H1 (cell line): ENCODE results near the gene ARHGAP18. TPM values are rescaled to one million over a fixed set of nuclear protein-coding genes. Genes with fewer than 3 reads are reported as not detected.

Experiments used
- CTCF ChIA-PET: fragments of 300-600 bp; sonication (Branson Sonifier 250); formaldehyde crosslinking; loops from one replicate; lab custom pipeline; 2021; ENCODE audit not compliant: partially characterized antibody; lab: Charles Lee
- POLR2A ChIA-PET: fragments of 300-600 bp; sonication (Branson Sonifier 250); formaldehyde crosslinking; loops from one replicate; lab custom pipeline; 2021; ENCODE audit warnings: inconsistent platforms; ENCODE audit not compliant: partially characterized antibody; lab: Charles Lee
- DNase-seq, 2 experiments: peaks; one replicate each; pipeline versions ENCODE4 v3.0.0 to v3.0.0-alpha.2; 2010 to 2022; ENCODE audit warnings: low spot score in 2 of 2, low read depth in 1 of 2, mixed read lengths in 1 of 2
- FAIRE-seq: peaks from 2 replicates; lab custom pipeline; 2011; peaks lifted over from hg19 to GRCh38; lab: Jason Lieb, UNC
- H2AFZ ChIP-seq: 2 replicates; pipeline ENCODE4 v1.8.1; 2012; ENCODE audit warnings: low read length, inconsistent platforms
- H2AK5ac ChIP-seq: 2 replicates; pipeline ENCODE4 v1.6.1; 2013; ENCODE audit warnings: low read depth, low read length
- H2BK120ac ChIP-seq: replicated peaks from 2 replicates; pipeline ENCODE3; 2013; ENCODE audit warnings: low read depth, low read length, inconsistent platforms
- H2BK12ac ChIP-seq: 2 replicates; pipeline ENCODE4 v1.6.1; 2013; ENCODE audit warnings: low read depth, low read length
- H2BK15ac ChIP-seq: 2 replicates; pipeline ENCODE4 v1.6.1; 2013; ENCODE audit warnings: low read length
- H2BK20ac ChIP-seq: 2 replicates; pipeline ENCODE4 v1.6.1; 2013; ENCODE audit warnings: low read length
- H2BK5ac ChIP-seq: 2 replicates; pipeline ENCODE4 v1.6.1; 2013; ENCODE audit warnings: low read depth, low read length
- H3K14ac ChIP-seq: 2 replicates; pipeline ENCODE4 v1.6.1; 2013; ENCODE audit warnings: inconsistent platforms; ENCODE audit not compliant: insufficient read length
- H3K18ac ChIP-seq: 2 replicates; pipeline ENCODE4 v1.6.1; 2013; ENCODE audit warnings: low read length; ENCODE audit errors: extremely low read depth
- H3K23ac ChIP-seq: 2 replicates; pipeline ENCODE4 v1.6.1; 2013; ENCODE audit warnings: inconsistent platforms; ENCODE audit not compliant: insufficient read length
- H3K23me2 ChIP-seq: 2 replicates; pipeline ENCODE4 v1.6.1; 2013; ENCODE audit warnings: low read depth, low read length
- H3K27ac ChIP-seq: 2 replicates; pipeline ENCODE4 v1.6.1; 2011; ENCODE audit warnings: low read depth, low read length, inconsistent platforms
- H3K27me3 ChIP-seq, 4 experiments: replicated peaks in 1 of 4; 1 replicate in 1 of 4; 2 replicates in 3 of 4; pipeline versions ENCODE4 v1.6.1 to v1.8.1; 2011 to 2013; ENCODE audit warnings: low read length in 3 of 4, mild to moderate bottlenecking in 3 of 4, inconsistent platforms in 2 of 4, mixed read lengths in 2 of 4, moderate library complexity in 1 of 4; ENCODE audit not compliant: control insufficient read depth in 3 of 4, insufficient read depth in 3 of 4; ENCODE audit errors: extremely low read depth in 1 of 4
- H3K36me3 ChIP-seq, 4 experiments: 2 replicates each; pipeline versions ENCODE4 v1.6.1 to v1.8.1; 2011 to 2013; ENCODE audit warnings: mild to moderate bottlenecking in 4 of 4, low read length in 3 of 4, moderate library complexity in 2 of 4, control low read depth in 1 of 4, inconsistent platforms in 1 of 4; ENCODE audit not compliant: insufficient read depth in 4 of 4, control insufficient read depth in 2 of 4
- H3K4ac ChIP-seq: replicated peaks from 2 replicates; pipeline ENCODE3; 2013; ENCODE audit warnings: low read length, low read depth, mixed read lengths, inconsistent platforms; ENCODE audit not compliant: insufficient read length
- H3K4me1 ChIP-seq, 4 experiments: replicated peaks in 1 of 4; 1 replicate in 1 of 4; 2 replicates in 3 of 4; pipeline versions ENCODE4 v1.6.1 to v1.8.1; 2011 to 2013; ENCODE audit warnings: low read length in 3 of 4, inconsistent platforms in 2 of 4, mixed read lengths in 1 of 4; ENCODE audit not compliant: insufficient read depth in 4 of 4, control insufficient read depth in 3 of 4
- H3K4me2 ChIP-seq, 2 experiments: 2 replicates each; pipeline versions ENCODE4 v1.6.1 to v1.8.1; 2011 to 2013; ENCODE audit warnings: low read depth in 2 of 2, low read length in 2 of 2, control low read depth in 1 of 2, inconsistent platforms in 1 of 2, mild to moderate bottlenecking in 1 of 2; ENCODE audit not compliant: insufficient read depth in 1 of 2
- H3K4me3 ChIP-seq, 4 experiments: fragments of 200-600, 300-600 bp in 1 of 4; sonication (generic), shearing (Covaris generic), sonication (Bioruptor Twin) in 1 of 4; 2 replicates each; pipeline versions ENCODE4 v1.5.1 to v1.8.1; 2011 to 2016; ENCODE audit warnings: low read length in 4 of 4, low read depth in 3 of 4, control low read depth in 2 of 4, inconsistent platforms in 2 of 4, mild to moderate bottlenecking in 2 of 4, mixed read lengths in 1 of 4, moderate library complexity in 1 of 4; ENCODE audit not compliant: insufficient read depth in 2 of 4; ENCODE audit errors: extremely low read depth in 1 of 4
- H3K56ac ChIP-seq: replicated peaks from 2 replicates; pipeline ENCODE3; 2013; ENCODE audit warnings: low read depth, mild to moderate bottlenecking, mixed read lengths, low read length, inconsistent platforms; ENCODE audit not compliant: insufficient read length
- H3K79me1 ChIP-seq: 2 replicates; pipeline ENCODE4 v1.6.1; 2013; ENCODE audit warnings: low read depth, low read length, control low read depth
- H3K79me2 ChIP-seq, 2 experiments: 2 replicates each; pipeline versions ENCODE4 v1.6.1 to v1.8.1; 2012 to 2013; ENCODE audit warnings: low read length in 2 of 2, mild to moderate bottlenecking in 2 of 2, inconsistent platforms in 1 of 2; ENCODE audit not compliant: insufficient read depth in 2 of 2, control insufficient read depth in 1 of 2
- H3K9ac ChIP-seq, 4 experiments: replicated peaks in 1 of 4; 1 replicate in 1 of 4; 2 replicates in 3 of 4; pipeline versions ENCODE4 v1.6.1 to v1.8.1; 2011 to 2013; ENCODE audit warnings: low read depth in 3 of 4, low read length in 3 of 4, control low read depth in 2 of 4, mild to moderate bottlenecking in 2 of 4, moderate library complexity in 2 of 4, inconsistent platforms in 1 of 4; ENCODE audit errors: extremely low read depth in 1 of 4
- H3K9me3 ChIP-seq, 2 experiments: 2 replicates each; pipeline versions ENCODE4 v1.6.1 to v1.8.1; 2012 to 2013; ENCODE audit warnings: mild to moderate bottlenecking in 2 of 2, moderate library complexity in 2 of 2, control low read depth in 1 of 2, inconsistent platforms in 1 of 2, low read depth in 1 of 2, low read length in 1 of 2, mixed read lengths in 1 of 2; ENCODE audit not compliant: insufficient read depth in 2 of 2
- H4K20me1 ChIP-seq, 2 experiments: replicated peaks in 1 of 2; 2 replicates each; pipeline versions ENCODE3 to v1.8.1; 2011 to 2013; ENCODE audit warnings: inconsistent platforms in 2 of 2, low read length in 2 of 2, mild to moderate bottlenecking in 1 of 2; ENCODE audit not compliant: insufficient read depth in 2 of 2, control insufficient read depth in 1 of 2
- H4K5ac ChIP-seq: 2 replicates; pipeline ENCODE4 v1.6.1; 2013; ENCODE audit warnings: low read length, low read depth, mixed read lengths, inconsistent platforms; ENCODE audit not compliant: insufficient read length
- H4K8ac ChIP-seq: 2 replicates; pipeline ENCODE4 v1.8.0; 2013; ENCODE audit warnings: mild to moderate bottlenecking, moderate library complexity, low read length, inconsistent platforms; ENCODE audit not compliant: insufficient read depth; ENCODE audit errors: extremely low read depth
- H4K91ac ChIP-seq: replicated peaks from 2 replicates; pipeline ENCODE3; 2013; ENCODE audit warnings: low read length, mixed read lengths, inconsistent platforms; ENCODE audit not compliant: insufficient read length
- ATF2 ChIP-seq: IDR thresholded peaks from 2 replicates; pipeline ENCODE4 v1.6.1; 2012; ENCODE audit warnings: low read length, inconsistent platforms
- CBX8 ChIP-seq: fragments of 300-800, 300-1000 bp; sonication (generic); IDR thresholded peaks from 2 replicates; pipeline ENCODE4 v1.7.1; 2016; ENCODE audit warnings: low read depth, low read length, borderline replicate concordance
- CREB1 ChIP-seq: IDR thresholded peaks from 2 replicates; pipeline ENCODE4 v1.6.1; 2012; ENCODE audit warnings: inconsistent platforms
- EZH2 ChIP-seq: fragments of 200-600 bp; sonication (generic); IDR thresholded peaks from 2 replicates; pipeline ENCODE4 v1.7.1; 2012; ENCODE audit warnings: low read depth, mild to moderate bottlenecking, moderate library complexity, low read length, inconsistent platforms; ENCODE audit not compliant: severe bottlenecking
- KDM5A ChIP-seq: fragments of 200-600 bp; IDR thresholded peaks from 2 replicates; pipeline ENCODE4 v1.7.1; 2012; ENCODE audit warnings: mild to moderate bottlenecking, low read length, inconsistent platforms, mixed read lengths
- NANOG ChIP-seq: IDR thresholded peaks from 2 replicates; pipeline ENCODE4 v1.6.1; 2011; ENCODE audit warnings: low read length, low read depth, mild to moderate bottlenecking, inconsistent platforms; ENCODE audit not compliant: insufficient read depth, poor library complexity, severe bottlenecking
- polyA plus RNA-seq, 7 experiments: library from polyadenylated mRNA; depleted of rRNA in 3 of 7; stranded (reverse) in 5 of 7; unstranded in 2 of 7; fragments of >200 nt in 5 of 7; fragments of 200-250 nt in 2 of 7; gene quantifications; 1 replicate in 5 of 7; 2 replicates in 1 of 7; 4 replicates in 1 of 7; pipeline versions ENCODE4 v1.2.1 to v1.2.3, GENCODE V29; 2011 to 2013; ENCODE audit warnings: missing spikeins in 2 of 7, mixed read lengths in 2 of 7
- total RNA-seq: library from RNA; stranded (reverse); fragmentation: NEBNext Ultra II Directional; extraction: Animal tissue kit (Norgen Biotek cat#: 25700); gene quantifications from 2 replicates; pipeline ENCODE4 v1.2.1, GENCODE V29; 2021

ARHGAP18 gene
- total and polyA plus RNA-seq, 2 of the 8 experiments (the other 6 are each of a cell fraction or from before 2014, with no cell fraction given): 0.83 to 4.5 TPM

GRCh38 chr6:129667034-129667433 is 42.9 kb downstream of the ARHGAP18 start:
- no peaks in the 10 kb centered on the region for H3K79me2 ChIP-seq
- H3K4me2 ChIP-seq: no peak overlapping the region
- no peak overlapping the region for H2BK12ac ChIP-seq
- no peak overlapping the region for H3K18ac ChIP-seq
- CTCF ChIA-PET: interaction anchor here (1.5 kb wide), 1 partner anchor 15 kb away, joined by 4 read pairs; no protein-coding TSS in a partner anchor
- 0 out of 7 replicates have a peak, but pooled peaks cover 0 to 2% (median 0%) of the 10 kb centered on the region in 4 experiments for H3K4me1 ChIP-seq
- no peak overlapping the region for H2AK5ac ChIP-seq
- no peak overlapping the region for H2BK5ac ChIP-seq
- H4K20me1 ChIP-seq: no peaks in the 10 kb centered on the region
- H3K23me2 ChIP-seq: no peaks in the 10 kb centered on the region; the same call in 1 of the 2 replicates
- no peak overlapping the region for H3K4ac ChIP-seq
- H3K23ac ChIP-seq: no peak overlapping the region
- H4K5ac ChIP-seq: no peak overlapping the region
- H4K91ac ChIP-seq: no peak overlapping the region
- H3K27me3 ChIP-seq: no peaks in the 10 kb centered on the region
- no peak for DNase-seq
- no peaks in the 10 kb centered on the region for H3K36me3 ChIP-seq
- H3K56ac ChIP-seq: no peak overlapping the region
- no peak for FAIRE-seq
- no peaks in the 10 kb centered on the region for H3K79me1 ChIP-seq
- H3K9ac ChIP-seq: no peak overlapping the region
- no peak overlapping the region for H4K8ac ChIP-seq
- TF ChIP-seq CREB1 (no peak), KDM5A (no peak), EZH2 (no peak), CBX8 (no peak), NANOG (no peak), ATF2 (no peak)
- TF ChIP-seq, all 59 proteins: peak for 0
- POLR2A ChIA-PET: no interaction called here
- Histone ChIP-seq H2BK15ac (no peak overlapping the region), H2BK20ac (no peak overlapping the region), H3K4me3 (no peak overlapping the region), H2AFZ (no peak overlapping the region), H3K9me3 (no peaks in the 10 kb centered on the region), H3K14ac (no peak overlapping the region), H2BK120ac (no peak overlapping the region), H3K27ac (no peak overlapping the region)
